K562 (cell line): Measurements from ENCODE around the gene PRKACG. TPM values are rescaled to one million over a fixed set of nuclear protein-coding genes. Genes with fewer than 3 reads are reported as not detected.
A peak's percentile ranks its signal among the peaks of the same experiment; 100 is the strongest.

Source experiments
- ATAC-seq: fragments of 200-7000 bp; cut with Tn5 transposase; 3 replicates; pipeline ENCODE4 v1.9.1; 2020; ENCODE audit warnings: moderate library complexity
- BruUV-seq: library from RNA; stranded (reverse); fragments of 400-500 nt; replicated peaks from 2 replicates; lab custom pipeline; 2021; lab: Mats Ljungman, UMichigan
- CTCF ChIA-PET: fragments of 300-600 bp; formaldehyde crosslinking; extraction: SDS; loops from one replicate; lab custom pipeline; 2021; ENCODE audit warnings: low intra/inter-chr PET ratio; lab: Yijun Ruan, JAX
- POLR2A ChIA-PET: fragments of 300-600, 350-650 bp; sonication (Branson Sonifier 250); formaldehyde crosslinking; extraction: SDS; loops from one replicate; lab custom pipeline; 2021; ENCODE audit warnings: antibody characterized with exemption, inconsistent platforms; lab: Yijun Ruan, JAX
- DNase-seq, 4 experiments: peaks; one replicate each; pipeline versions ENCODE4 v3.0.0 to v3.0.0-alpha.2; 2011 to 2018; ENCODE audit warnings: low spot score in 3 of 4, mixed read lengths in 3 of 4; ENCODE audit errors: extremely low read depth in 1 of 4
- FAIRE-seq: peaks from 2 replicates; lab custom pipeline; 2011; peaks lifted over from hg19 to GRCh38; lab: Jason Lieb, UNC
- H2AFZ ChIP-seq: 2 replicates; pipeline ENCODE4 v1.6.0; 2011; ENCODE audit warnings: low read depth, low read length, control low read depth, inconsistent platforms
- H3K27ac ChIP-seq: fragments of 200-600 bp; 3 replicates; pipeline ENCODE4 v1.8.0; 2011; ENCODE audit warnings: low read depth, mild to moderate bottlenecking, control low read depth, inconsistent platforms, low read length, moderate library complexity, mixed read lengths; ENCODE audit errors: extremely low read depth
- H3K27me3 ChIP-seq, 2 experiments: fragments of 300-600 bp in 1 of 2; 2 replicates in 1 of 2; 3 replicates in 1 of 2; pipeline versions ENCODE4 v1.6.0 to v1.8.0; 2011; ENCODE audit warnings: inconsistent platforms in 2 of 2, low read length in 2 of 2, mild to moderate bottlenecking in 1 of 2, mixed read lengths in 1 of 2, moderate library complexity in 1 of 2; ENCODE audit not compliant: control insufficient read depth in 2 of 2, insufficient read depth in 2 of 2
- H3K36me3 ChIP-seq: fragments of 300-600 bp; 3 replicates; pipeline ENCODE4 v1.8.0; 2011; ENCODE audit warnings: mild to moderate bottlenecking, low read length, inconsistent platforms; ENCODE audit not compliant: control insufficient read depth, insufficient read depth
- H3K4me1 ChIP-seq, 2 experiments: fragments of 200-600 bp in 1 of 2; replicated peaks in 1 of 2; 2 replicates in 1 of 2; 3 replicates in 1 of 2; pipeline versions ENCODE4 v1.5.1 to v1.8.0; 2011; ENCODE audit warnings: inconsistent platforms in 2 of 2, low read length in 2 of 2, mild to moderate bottlenecking in 1 of 2, mixed read lengths in 1 of 2, moderate library complexity in 1 of 2; ENCODE audit not compliant: control insufficient read depth in 2 of 2, insufficient read depth in 2 of 2
- H3K4me2 ChIP-seq: 2 replicates; pipeline ENCODE4 v1.6.1; 2011; ENCODE audit warnings: low read length, control low read depth, inconsistent platforms, mixed read lengths; ENCODE audit not compliant: insufficient read depth
- H3K4me3 ChIP-seq: fragments of 200-600 bp; sonication (generic), shearing (Covaris generic); 2 replicates; pipeline ENCODE4 v1.5.1; 2016; ENCODE audit warnings: control low read depth, inconsistent platforms
- H3K79me2 ChIP-seq: fragments of 200-600 bp; 3 replicates; pipeline ENCODE4 v1.8.0; 2011; ENCODE audit warnings: low read length, inconsistent platforms; ENCODE audit not compliant: control insufficient read depth, insufficient read depth
- H3K9ac ChIP-seq, 2 experiments: 2 replicates each; pipeline versions ENCODE4 v1.6.0 to v1.6.1; 2011; ENCODE audit warnings: low read depth in 2 of 2, low read length in 2 of 2, control low read depth in 1 of 2, inconsistent platforms in 1 of 2, mild to moderate bottlenecking in 1 of 2, mixed read lengths in 1 of 2; ENCODE audit not compliant: insufficient read depth in 1 of 2
- H3K9me1 ChIP-seq: one replicate; pipeline ENCODE4 v1.6.0; 2011; ENCODE audit warnings: inconsistent platforms, mild to moderate bottlenecking, low read length, moderate library complexity; ENCODE audit not compliant: control insufficient read depth, insufficient read depth
- H3K9me3 ChIP-seq: replicated peaks from 2 replicates; pipeline ENCODE4 v1.5.1; 2011; ENCODE audit warnings: low read depth, low read length, inconsistent platforms; ENCODE audit not compliant: control insufficient read depth, insufficient read depth
- H4K20me1 ChIP-seq: replicated peaks from 2 replicates; pipeline ENCODE4 v1.6.1; 2011; ENCODE audit warnings: low read length, inconsistent platforms, mixed read lengths; ENCODE audit not compliant: control insufficient read depth, insufficient read depth
- IFI16 ChIP-seq: fragments of 250-450 bp; sonication (Bioruptor Pico); IDR thresholded peaks from 2 replicates; pipeline ENCODE4 v2.1.2; 2022; ENCODE audit warnings: mild to moderate bottlenecking, inconsistent platforms
- ZC3H8 ChIP-seq: fragments of 450-650 bp; IDR thresholded peaks from 2 replicates; pipeline ENCODE4 v1.6.1; 2017
- WGBS: fragments of 100-300 bp; shearing (Covaris generic); methylation state at CpG from one replicate; pipeline ENCODE4 v1.1.6; 2016; ENCODE audit warnings: low coverage, mixed read lengths; ENCODE audit not compliant: insufficient coverage; ENCODE audit errors: missing lambda C conversion rate; 5-methylcytosine and 5-hydroxymethylcytosine counted together
- in situ Hi-C: fragments of 300-500 bp; cut with MboI; formaldehyde crosslinking; loops from 4 replicates; pipeline ENCODE4 v1.15.0; 2018; ENCODE audit warnings: inconsistent platforms, mixed read lengths
- intact Hi-C: fragments of 100-400 bp; cut with micrococcal nuclease; formaldehyde crosslinking; loops from 2 replicates; pipeline ENCODE4 v1.14.2; 2022
- polyA plus RNA-seq, 8 experiments: library from polyadenylated mRNA; depleted of rRNA in 4 of 8; stranded (reverse) in 5 of 8; unstranded in 3 of 8; fragments of >200 nt; fragmentation: Nextera tagmentation in 2 of 8; fragmentation: Illumina TruSeq in 1 of 8; extraction: Ambion mirVana in 2 of 8; extraction: Trizol in 1 of 8; gene quantifications; 2 replicates each; pipeline versions ENCODE4 v1.2.1 to v1.2.3, GENCODE V29; 2011 to 2014; ENCODE audit warnings: inconsistent platforms in 1 of 8, missing spikeins in 1 of 8
- total RNA-seq, 7 experiments: library from RNA; depleted of rRNA in 6 of 7; stranded (reverse); fragments of >200 nt in 6 of 7; fragmentation: Illumina TruSeq in 2 of 7; extraction: Trizol in 2 of 7; gene quantifications; 2 replicates each; pipeline versions ENCODE4 v1.2.1 to v1.2.3, GENCODE V29; 2011 to 2021; ENCODE audit warnings: low replicate concordance in 1 of 7
- TF ChIP-seq, protein P1 (sequence below): fragments of 150-350 bp; conservative IDR thresholded peaks from 2 replicates; pipeline ENCODE4 v1.6.1; 2014; ENCODE audit warnings: low read length
- TF ChIP-seq, protein P2 (sequence below): fragments of 250-450 bp; sonication (Bioruptor Pico); IDR thresholded peaks from 2 replicates; pipeline ENCODE4 v1.5.0; 2020; ENCODE audit warnings: mild to moderate bottlenecking
- TF ChIP-seq, protein P3 (sequence below): fragments of 450-650 bp; IDR thresholded peaks from 2 replicates; pipeline ENCODE4 v1.6.1; 2018; ENCODE audit not compliant: partially characterized antibody
- TF ChIP-seq, protein P4 (sequence below): fragments of 250-450 bp; sonication (Bioruptor Pico); IDR thresholded peaks from 2 replicates; pipeline ENCODE4 v1.5.0; 2021
- TF ChIP-seq, protein P5 (sequence below): fragments of 450-650 bp; conservative IDR thresholded peaks from 2 replicates; pipeline ENCODE4 v1.6.1; 2016; ENCODE audit warnings: missing genetic modification characterization, low read depth, mild to moderate bottlenecking, missing compliant biosample characterization, moderate library complexity

PRKACG gene
- total and polyA plus RNA-seq, 9 of the 15 experiments (the other 6 are each of a cell fraction or from before 2014, with no cell fraction given) = not detected

DNA sequence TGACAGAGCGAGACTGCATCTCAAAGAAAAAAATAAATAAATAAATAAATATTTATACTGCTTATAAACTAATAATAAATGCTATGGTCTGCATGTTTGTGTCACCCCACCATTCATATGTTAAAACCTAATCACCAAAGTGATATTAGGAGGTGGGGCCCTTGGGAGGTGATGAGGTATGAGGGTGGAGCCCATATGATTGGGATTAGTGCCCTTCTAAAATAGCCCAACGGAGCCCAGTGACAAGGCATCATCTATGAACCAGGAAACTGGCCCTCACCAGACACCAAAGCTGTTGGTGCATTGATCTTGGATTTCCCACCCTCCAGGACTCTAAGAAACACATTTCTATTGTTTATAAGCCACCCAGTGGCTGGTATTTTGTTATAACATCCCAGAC lies 26.7 kb upstream of the PRKACG start (continued):
- TF ChIP-seq, protein P1, sequence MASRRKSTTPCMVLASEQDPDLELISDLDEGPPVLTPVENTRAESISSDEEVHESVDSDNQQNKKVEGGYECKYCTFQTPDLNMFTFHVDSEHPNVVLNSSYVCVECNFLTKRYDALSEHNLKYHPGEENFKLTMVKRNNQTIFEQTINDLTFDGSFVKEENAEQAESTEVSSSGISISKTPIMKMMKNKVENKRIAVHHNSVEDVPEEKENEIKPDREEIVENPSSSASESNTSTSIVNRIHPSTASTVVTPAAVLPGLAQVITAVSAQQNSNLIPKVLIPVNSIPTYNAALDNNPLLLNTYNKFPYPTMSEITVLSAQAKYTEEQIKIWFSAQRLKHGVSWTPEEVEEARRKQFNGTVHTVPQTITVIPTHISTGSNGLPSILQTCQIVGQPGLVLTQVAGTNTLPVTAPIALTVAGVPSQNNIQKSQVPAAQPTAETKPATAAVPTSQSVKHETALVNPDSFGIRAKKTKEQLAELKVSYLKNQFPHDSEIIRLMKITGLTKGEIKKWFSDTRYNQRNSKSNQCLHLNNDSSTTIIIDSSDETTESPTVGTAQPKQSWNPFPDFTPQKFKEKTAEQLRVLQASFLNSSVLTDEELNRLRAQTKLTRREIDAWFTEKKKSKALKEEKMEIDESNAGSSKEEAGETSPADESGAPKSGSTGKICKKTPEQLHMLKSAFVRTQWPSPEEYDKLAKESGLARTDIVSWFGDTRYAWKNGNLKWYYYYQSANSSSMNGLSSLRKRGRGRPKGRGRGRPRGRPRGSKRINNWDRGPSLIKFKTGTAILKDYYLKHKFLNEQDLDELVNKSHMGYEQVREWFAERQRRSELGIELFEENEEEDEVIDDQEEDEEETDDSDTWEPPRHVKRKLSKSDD = no peak
- TF ChIP-seq ZC3H8 = no peak
- TF ChIP-seq, protein P2, sequence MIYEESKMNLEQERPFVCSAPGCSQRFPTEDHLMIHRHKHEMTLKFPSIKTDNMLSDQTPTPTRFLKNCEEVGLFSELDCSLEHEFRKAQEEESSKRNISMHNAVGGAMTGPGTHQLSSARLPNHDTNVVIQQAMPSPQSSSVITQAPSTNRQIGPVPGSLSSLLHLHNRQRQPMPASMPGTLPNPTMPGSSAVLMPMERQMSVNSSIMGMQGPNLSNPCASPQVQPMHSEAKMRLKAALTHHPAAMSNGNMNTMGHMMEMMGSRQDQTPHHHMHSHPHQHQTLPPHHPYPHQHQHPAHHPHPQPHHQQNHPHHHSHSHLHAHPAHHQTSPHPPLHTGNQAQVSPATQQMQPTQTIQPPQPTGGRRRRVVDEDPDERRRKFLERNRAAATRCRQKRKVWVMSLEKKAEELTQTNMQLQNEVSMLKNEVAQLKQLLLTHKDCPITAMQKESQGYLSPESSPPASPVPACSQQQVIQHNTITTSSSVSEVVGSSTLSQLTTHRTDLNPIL (CRISPR knock-in tag) = no peak
- TF ChIP-seq IFI16 (CRISPR knock-in tag) = no peak
- TF ChIP-seq, all 486 proteins: peak for 0

DNA sequence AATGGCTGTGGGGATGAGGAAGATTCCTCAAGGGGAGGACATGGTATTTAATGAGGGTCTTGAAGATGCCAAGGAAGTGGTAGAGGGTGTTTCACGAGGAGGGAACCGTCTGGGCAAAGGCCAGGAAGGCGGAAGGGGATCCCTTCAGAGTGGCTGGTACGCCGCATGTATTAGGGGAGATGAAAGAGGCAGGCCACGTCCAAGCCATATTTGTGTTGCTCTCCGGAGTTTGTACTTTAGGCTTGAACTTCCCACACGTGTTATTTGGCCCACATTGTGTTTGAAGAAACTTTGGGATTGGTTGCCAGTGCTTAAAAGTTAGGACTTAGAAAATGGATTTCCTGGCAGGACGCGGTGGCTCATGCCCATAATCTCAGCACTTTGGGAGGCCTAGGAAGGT lies 22.9 kb upstream of the PRKACG start:
- 14% methylated on average over 10 of the region's 10 CpGs for WGBS
- Histone ChIP-seq H3K9ac (peak overlapping the region; percentile 86 to 98; a peak in 3 of 4 replicates), H3K36me3 (peaks cover 20% of the 10 kb centered on the region), H4K20me1 (no peaks in the 10 kb centered on the region; the same call in 1 of the 2 replicates), H3K27me3 (no peaks in the 10 kb centered on the region), H3K9me3 (no peaks in the 10 kb centered on the region), H3K4me1 (peaks cover 0 to 3% of the 10 kb centered on the region in 2 experiments; a peak in 2 of 5 replicates), H3K9me1 (no peaks in the 10 kb centered on the region), H3K4me3 (peak overlapping the region; percentile 84), H3K79me2 (peaks cover 58% of the 10 kb centered on the region), H3K4me2 (peak overlapping the region; percentile 97), H3K27ac (peak overlapping the region; percentile 86), H2AFZ (peak overlapping the region; percentile 92)
- peak in 1 of 4 experiments; percentile 12 for DNase-seq
- CTCF ChIA-PET = interaction anchor here (1.5 kb wide), 1 partner anchor 157 kb away, joined by 5 read pairs; no protein-coding TSS in a partner anchor
- in situ Hi-C loops (loop anchor here (25.0 kb wide), 1 partner anchor 901 kb away; no protein-coding TSS in a partner anchor), intact Hi-C loops (no loop called here)
- peak; percentile 20 for ATAC-seq
- BruUV-seq = no TSS peak
- no peak for FAIRE-seq
- POLR2A ChIA-PET = interaction anchor here (1.0 to 1.8 kb wide), 2 partner anchors 8 to 134 kb away, joined by 3 to 4 read pairs; no protein-coding TSS in a partner anchor
- TF ChIP-seq, protein P3, sequence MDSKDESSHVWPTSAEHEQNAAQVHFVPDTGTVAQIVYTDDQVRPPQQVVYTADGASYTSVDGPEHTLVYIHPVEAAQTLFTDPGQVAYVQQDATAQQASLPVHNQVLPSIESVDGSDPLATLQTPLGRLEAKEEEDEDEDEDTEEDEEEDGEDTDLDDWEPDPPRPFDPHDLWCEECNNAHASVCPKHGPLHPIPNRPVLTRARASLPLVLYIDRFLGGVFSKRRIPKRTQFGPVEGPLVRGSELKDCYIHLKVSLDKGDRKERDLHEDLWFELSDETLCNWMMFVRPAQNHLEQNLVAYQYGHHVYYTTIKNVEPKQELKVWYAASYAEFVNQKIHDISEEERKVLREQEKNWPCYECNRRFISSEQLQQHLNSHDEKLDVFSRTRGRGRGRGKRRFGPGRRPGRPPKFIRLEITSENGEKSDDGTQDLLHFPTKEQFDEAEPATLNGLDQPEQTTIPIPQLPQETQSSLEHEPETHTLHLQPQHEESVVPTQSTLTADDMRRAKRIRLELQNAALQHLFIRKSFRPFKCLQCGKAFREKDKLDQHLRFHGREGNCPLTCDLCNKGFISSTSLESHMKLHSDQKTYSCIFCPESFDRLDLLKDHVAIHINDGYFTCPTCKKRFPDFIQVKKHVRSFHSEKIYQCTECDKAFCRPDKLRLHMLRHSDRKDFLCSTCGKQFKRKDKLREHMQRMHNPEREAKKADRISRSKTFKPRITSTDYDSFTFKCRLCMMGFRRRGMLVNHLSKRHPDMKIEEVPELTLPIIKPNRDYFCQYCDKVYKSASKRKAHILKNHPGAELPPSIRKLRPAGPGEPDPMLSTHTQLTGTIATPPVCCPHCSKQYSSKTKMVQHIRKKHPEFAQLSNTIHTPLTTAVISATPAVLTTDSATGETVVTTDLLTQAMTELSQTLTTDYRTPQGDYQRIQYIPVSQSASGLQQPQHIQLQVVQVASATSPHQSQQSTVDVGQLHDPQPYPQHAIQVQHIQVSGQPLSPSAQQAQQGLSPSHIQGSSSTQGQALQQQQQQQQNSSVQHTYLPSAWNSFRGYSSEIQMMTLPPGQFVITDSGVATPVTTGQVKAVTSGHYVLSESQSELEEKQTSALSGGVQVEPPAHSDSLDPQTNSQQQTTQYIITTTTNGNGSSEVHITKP = peak; percentile 13
- TF ChIP-seq, protein P4, sequence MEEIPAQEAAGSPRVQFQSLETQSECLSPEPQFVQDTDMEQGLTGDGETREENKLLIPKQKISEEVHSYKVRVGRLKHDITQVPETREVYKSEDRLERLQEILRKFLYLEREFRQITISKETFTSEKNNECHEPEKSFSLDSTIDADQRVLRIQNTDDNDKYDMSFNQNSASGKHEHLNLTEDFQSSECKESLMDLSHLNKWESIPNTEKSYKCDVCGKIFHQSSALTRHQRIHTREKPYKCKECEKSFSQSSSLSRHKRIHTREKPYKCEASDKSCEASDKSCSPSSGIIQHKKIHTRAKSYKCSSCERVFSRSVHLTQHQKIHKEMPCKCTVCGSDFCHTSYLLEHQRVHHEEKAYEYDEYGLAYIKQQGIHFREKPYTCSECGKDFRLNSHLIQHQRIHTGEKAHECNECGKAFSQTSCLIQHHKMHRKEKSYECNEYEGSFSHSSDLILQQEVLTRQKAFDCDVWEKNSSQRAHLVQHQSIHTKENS (CRISPR knock-in tag) = no peak
- TF ChIP-seq, protein P5, sequence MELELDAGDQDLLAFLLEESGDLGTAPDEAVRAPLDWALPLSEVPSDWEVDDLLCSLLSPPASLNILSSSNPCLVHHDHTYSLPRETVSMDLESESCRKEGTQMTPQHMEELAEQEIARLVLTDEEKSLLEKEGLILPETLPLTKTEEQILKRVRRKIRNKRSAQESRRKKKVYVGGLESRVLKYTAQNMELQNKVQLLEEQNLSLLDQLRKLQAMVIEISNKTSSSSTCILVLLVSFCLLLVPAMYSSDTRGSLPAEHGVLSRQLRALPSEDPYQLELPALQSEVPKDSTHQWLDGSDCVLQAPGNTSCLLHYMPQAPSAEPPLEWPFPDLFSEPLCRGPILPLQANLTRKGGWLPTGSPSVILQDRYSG (tag) = no peak
